ENCODE data around the gene ADAMTSL5. TPM values are rescaled to one million over a fixed set of nuclear protein-coding genes. Genes with fewer than 3 reads are reported as not detected.

The ADAMTSL5 gene
- total and polyA plus RNA-seq, 2 of the 13 experiments (the other 11 are each of a cell fraction or from before 2014, with no cell fraction given): 0.60 to 2.7 TPM

- TF ChIP-seq ZBED4 (CRISPR knock-in tag; IDR thresholded peaks at IDR 0.05; ENCODE audit: borderline replicate concordance): no peak
- TF ChIP-seq ZBTB43 (CRISPR knock-in tag; conservative IDR thresholded peaks at IDR 0.05): no peak
- no peak for TF ChIP-seq U2AF2 (IDR thresholded peaks at IDR 0.05; ENCODE audit: low read depth, low read length)
- TF ChIP-seq MLX (CRISPR knock-in tag; IDR thresholded peaks at IDR 0.05): 0 out of 2 replicates have a peak, but pooled peaks have one; percentile 8
- TF ChIP-seq ZNF318 (CRISPR knock-in tag; IDR thresholded peaks at IDR 0.05): no peak
- TF ChIP-seq ARNTL (CRISPR knock-in tag; IDR thresholded peaks at IDR 0.05): no peak
- peak; percentile 28; the same call in 1 of the 2 replicates for TF ChIP-seq ZNF772 (CRISPR knock-in tag; IDR thresholded peaks at IDR 0.05)
- no peak for TF ChIP-seq ATF7-NPFF (CRISPR knock-in tag; IDR thresholded peaks at IDR 0.05; ENCODE audit: low read depth)
- TF ChIP-seq ZNF652 (CRISPR knock-in tag; IDR thresholded peaks at IDR 0.05; ENCODE audit: borderline replicate concordance, low read depth): no peak
- TF ChIP-seq ZNF577 (CRISPR knock-in tag; IDR thresholded peaks at IDR 0.05; ENCODE audit: borderline replicate concordance, low read depth): no peak
- TF ChIP-seq CREB3 (CRISPR knock-in tag; IDR thresholded peaks at IDR 0.05): no peak
- TF ChIP-seq POLR2G (IDR thresholded peaks at IDR 0.05; ENCODE audit: low read depth, low read length): peak; percentile 23
Observed at GRCh38 chr19:1492474-1493006, 20.3 kb downstream of the ADAMTSL5 start (continued).

All from HepG2 (cell line).